ENCODE results near the gene NPIPB8. TPM values are rescaled to one million over a fixed set of nuclear protein-coding genes. Genes with fewer than 3 reads are reported as not detected.
"Not testable (repeated sequence)": the region's sequence is repeated elsewhere in the genome, so short reads cannot be mapped to it uniquely, and the experiment has no call there.

The NPIPB8 gene
- polyA plus RNA-seq, 1 donor from 2014 or later: not detected

- TF ChIP-seq CTCF (IDR thresholded peaks at IDR 0.05; ENCODE audit: poor library complexity, severe bottlenecking): no peak
Measured at GRCh38 chr16:28592979-28593553, 44.8 kb upstream of the NPIPB8 start (continued).

GRCh38 chr16:28595451-28595850 is 42.4 kb upstream of the NPIPB8 start:
- H3K36me3 ChIP-seq (ENCODE audit: insufficient read depth, low read length); H3K9me3 ChIP-seq (ENCODE audit: low read length); H3K79me2 ChIP-seq (replicated peaks; ENCODE audit: insufficient read depth, low read length); H3K9ac ChIP-seq (ENCODE audit: low read length); H3K9me2 ChIP-seq (ENCODE audit: insufficient read depth, low read length); H4K20me1 ChIP-seq (ENCODE audit: insufficient read depth); H3K27ac ChIP-seq (ENCODE audit: low read length); H3K4me2 ChIP-seq (ENCODE audit: low read length); H2AFZ ChIP-seq (ENCODE audit: low read depth, low read length); H3K27me3 ChIP-seq (ENCODE audit: insufficient read depth, low read depth, low read length); H3K4me3 ChIP-seq (ENCODE audit: low read length); H3F3A ChIP-seq (ENCODE audit: insufficient read depth, low read length, poor library complexity, severe bottlenecking): not testable (repeated sequence)

- Histone ChIP-seq H2AFZ (ENCODE audit: low read depth, low read length) (no peak overlapping the region), H3K4me3 (ENCODE audit: low read length) (no peak overlapping the region), H3F3A (ENCODE audit: insufficient read depth, low read length, poor library complexity, severe bottlenecking) (no peaks in the 10 kb centered on the region), H3K36me3 (ENCODE audit: insufficient read depth, low read length) (no peaks in the 10 kb centered on the region), H3K79me2 (replicated peaks; ENCODE audit: insufficient read depth, low read length) (no peaks in the 10 kb centered on the region), H3K9ac (ENCODE audit: low read length) (no peak overlapping the region), H3K27ac (ENCODE audit: low read length) (no peak overlapping the region), H3K27me3 (ENCODE audit: insufficient read depth, low read depth, low read length) (no peaks in the 10 kb centered on the region), H3K4me2 (ENCODE audit: low read length) (no peak overlapping the region), H4K20me1 (ENCODE audit: insufficient read depth) (no peaks in the 10 kb centered on the region), H3K9me2 (ENCODE audit: insufficient read depth, low read length) (no peaks in the 10 kb centered on the region), H3K9me3 (ENCODE audit: low read length) (no peaks in the 10 kb centered on the region)
- TF ChIP-seq REST (IDR thresholded peaks at IDR 0.05; ENCODE audit: borderline replicate concordance): no peak
Measured at GRCh38 chr16:28596115-28596630, 41.7 kb upstream of the NPIPB8 start.

GRCh38 chr16:28596840-28597691 is 40.8 kb upstream of the NPIPB8 start, which contains the start of gene SULT1A2:
SULT1A2 (minus strand) TSS chr16:28597050; CDS start chr16:28595930, 1,120 bp downstream.
- Histone ChIP-seq H3K27ac (ENCODE audit: low read length) (no peak within 1 kb of the TSS), H3K4me3 (ENCODE audit: low read length) (no peak within 1 kb of the TSS), H3K27me3 (ENCODE audit: insufficient read depth, low read depth, low read length) (no peaks in the 10 kb centered on the region), H3K4me2 (ENCODE audit: low read length) (no peak within 1 kb of the TSS), H2AFZ (ENCODE audit: low read depth, low read length) (no peak within 1 kb of the TSS), H3K36me3 (ENCODE audit: insufficient read depth, low read length) (no peaks in the 10 kb centered on the region), H4K20me1 (ENCODE audit: insufficient read depth) (no peaks in the 10 kb centered on the region), H3K9me3 (ENCODE audit: low read length) (no peaks in the 10 kb centered on the region), H3K9ac (ENCODE audit: low read length) (no peak within 1 kb of the TSS), H3F3A (ENCODE audit: insufficient read depth, low read length, poor library complexity, severe bottlenecking) (no peaks in the 10 kb centered on the region), H3K79me2 (replicated peaks; ENCODE audit: insufficient read depth, low read length) (no peaks in the 10 kb centered on the region), H3K9me2 (ENCODE audit: insufficient read depth, low read length) (no peaks in the 10 kb centered on the region)
- TF ChIP-seq SMC3 (conservative IDR thresholded peaks at IDR 0.05; ENCODE audit: poor library complexity) (no peak), EP300 (conservative IDR thresholded peaks at IDR 0.05; ENCODE audit: poor library complexity, severe bottlenecking) (no peak), MXI1 (conservative IDR thresholded peaks at IDR 0.05; ENCODE audit: poor library complexity, severe bottlenecking) (no peak), REST (IDR thresholded peaks at IDR 0.05; ENCODE audit: borderline replicate concordance) (no peak), CTCF (IDR thresholded peaks at IDR 0.05; ENCODE audit: poor library complexity, severe bottlenecking) (no peak), TAF1 (IDR thresholded peaks at IDR 0.05; ENCODE audit: low read depth) (no peak), POLR2AphosphoS5 (IDR thresholded peaks at IDR 0.05) (no peak)
